NK-92 (cell line): ENCODE measurements around the gene ZNF91.
"Not testable (repeated sequence)": the region's sequence is repeated elsewhere in the genome, so short reads cannot be mapped to it uniquely, and the experiment has no call there.

Experiments used
- DNase-seq: peaks from one replicate; lab custom pipeline; 2025; ENCODE audit not compliant: unreplicated experiment; lab: John Stamatoyannopoulos, UW

ZNF91 gene

GRCh38 chr19:23321403-23321802 is 73.9 kb downstream of the ZNF91 start:
- DNase-seq: not testable (repeated sequence)

GRCh38 chr19:23319571-23319970 is 75.7 kb downstream of the ZNF91 start:
- not testable (repeated sequence) for DNase-seq

GRCh38 chr19:23318941-23319340 is 76.3 kb downstream of the ZNF91 start:
- DNase-seq: not testable (repeated sequence)

GRCh38 chr19:23318143-23318542 is 77.1 kb downstream of the ZNF91 start:
- DNase-seq: no peak

- DNase-seq: no peak
Measured at GRCh38 chr19:23315286-23315685, 80.0 kb downstream of the ZNF91 start.

GRCh38 chr19:23314505-23315251 is 80.6 kb downstream of the ZNF91 start:
- DNase-seq: no peak

- no peak for DNase-seq
Measured at GRCh38 chr19:23313196-23313595, 82.1 kb downstream of the ZNF91 start.

GRCh38 chr19:23312515-23312914 is 82.8 kb downstream of the ZNF91 start:
- DNase-seq: no peak

GRCh38 chr19:23311551-23311950 is 83.7 kb downstream of the ZNF91 start:
- DNase-seq: no peak

GRCh38 chr19:23310729-23311211 is 84.5 kb downstream of the ZNF91 start:
- DNase-seq: no peak

- DNase-seq: no peak
Measured at GRCh38 chr19:23309926-23310325, 85.3 kb downstream of the ZNF91 start.

GRCh38 chr19:23305555-23305954 is 89.7 kb downstream of the ZNF91 start:
- no peak for DNase-seq

- DNase-seq: no peak
Measured at GRCh38 chr19:23304238-23304637, 91.0 kb downstream of the ZNF91 start.

- DNase-seq: no peak
Measured at GRCh38 chr19:23294141-23294540, 101.1 kb downstream of the ZNF91 start.

- DNase-seq: not testable (repeated sequence)
Measured at GRCh38 chr19:23289966-23290365, 105.3 kb downstream of the ZNF91 start.
